Glutamatergic neuron (in vitro differentiated cells): ENCODE measurements around the gene S100G. TPM values are rescaled to one million over a fixed set of nuclear protein-coding genes. Genes with fewer than 3 reads are reported as not detected.

ENCODE experiments used
- DNase-seq: peaks from one replicate; pipeline ENCODE4 v3.0.0; 2022
- H3K27ac Mint-ChIP-seq: one replicate; pipeline ENCODE4 v1.8.0; 2020; ENCODE audit warnings: mild to moderate bottlenecking, mixed read lengths, inconsistent platforms; ENCODE audit not compliant: unreplicated experiment
- H3K27me3 Mint-ChIP-seq: one replicate; pipeline ENCODE4 v1.8.0; 2020; ENCODE audit warnings: mild to moderate bottlenecking, moderate library complexity, mixed read lengths, inconsistent platforms; ENCODE audit not compliant: unreplicated experiment
- H3K36me3 Mint-ChIP-seq: one replicate; pipeline ENCODE4 v1.8.0; 2020; ENCODE audit warnings: mild to moderate bottlenecking, mixed read lengths, inconsistent platforms; ENCODE audit not compliant: unreplicated experiment
- H3K4me1 Mint-ChIP-seq: one replicate; pipeline ENCODE4 v1.8.0; 2020; ENCODE audit warnings: mild to moderate bottlenecking, low read depth, mixed read lengths, inconsistent platforms; ENCODE audit not compliant: unreplicated experiment
- H3K4me3 Mint-ChIP-seq: one replicate; pipeline ENCODE4 v1.8.0; 2020; ENCODE audit warnings: mild to moderate bottlenecking, mixed read lengths, inconsistent platforms; ENCODE audit not compliant: unreplicated experiment
- H3K9me3 Mint-ChIP-seq: one replicate; pipeline ENCODE4 v1.8.0; 2020; ENCODE audit warnings: mild to moderate bottlenecking, moderate library complexity, mixed read lengths, inconsistent platforms; ENCODE audit not compliant: unreplicated experiment
- CTCF ChIP-seq: fragments of 200-600 bp; sonication (generic); IDR thresholded peaks from one replicate; pipeline ENCODE4 v1.5.0; 2021; ENCODE audit not compliant: partially characterized antibody, unreplicated experiment
- total RNA-seq: library from RNA; stranded (reverse); fragmentation: NEBNext Ultra II Directional; extraction: Animal tissue kit (Norgen Biotek cat#: 25700); gene quantifications from one replicate; pipeline ENCODE4 v1.2.1, GENCODE V29; 2021; ENCODE audit not compliant: unreplicated experiment

S100G gene
- total RNA-seq, 1 donor from 2014 or later, result not detected

GRCh38 chrX:16664626-16665025, 14.7 kb downstream of the S100G start:
- peaks cover 2% of the 10 kb centered on the region for H3K27me3 Mint-ChIP-seq
- H3K9me3 Mint-ChIP-seq, result peaks cover 2% of the 10 kb centered on the region
- DNase-seq, result no peak
- no peaks in the 10 kb centered on the region for H3K36me3 Mint-ChIP-seq
- peaks cover 5% of the 10 kb centered on the region for H3K4me1 Mint-ChIP-seq
- no peak overlapping the region for H3K4me3 Mint-ChIP-seq
- TF ChIP-seq CTCF, result no peak
- no peak overlapping the region for H3K27ac Mint-ChIP-seq

GRCh38 chrX:16665089-16665488, 15.1 kb downstream of the S100G start:
- H3K4me3 Mint-ChIP-seq, result no peak overlapping the region
- no peaks in the 10 kb centered on the region for H3K36me3 Mint-ChIP-seq
- TF ChIP-seq CTCF, result no peak

GRCh38 chrX:16666541-16666940, 16.6 kb downstream of the S100G start:
- Mint-ChIP-seq H3K27me3 (peaks cover 2% of the 10 kb centered on the region), H3K27ac (no peak overlapping the region), H3K4me3 (no peak overlapping the region), H3K9me3 (peaks cover 2% of the 10 kb centered on the region), H3K4me1 (peaks cover 7% of the 10 kb centered on the region), H3K36me3 (no peaks in the 10 kb centered on the region)
- TF ChIP-seq CTCF, result no peak
- no peak for DNase-seq

More at GRCh38 chrX:16665089-16665488, 15.1 kb downstream of the S100G start:
- Mint-ChIP-seq H3K4me1 (peaks cover 5% of the 10 kb centered on the region), H3K27me3 (peaks cover 2% of the 10 kb centered on the region), H3K27ac (no peak overlapping the region), H3K9me3 (peaks cover 2% of the 10 kb centered on the region)
- no peak for DNase-seq

GRCh38 chrX:16671005-16671404, 21.0 kb downstream of the S100G start:
- H3K9me3 Mint-ChIP-seq, result peaks cover 2% of the 10 kb centered on the region
- H3K4me3 Mint-ChIP-seq, result no peak overlapping the region
- H3K27ac Mint-ChIP-seq, result no peak overlapping the region
- TF ChIP-seq CTCF, result no peak
- H3K27me3 Mint-ChIP-seq, result peaks cover 1% of the 10 kb centered on the region
- no peak for DNase-seq
- H3K4me1 Mint-ChIP-seq, result peaks cover 7% of the 10 kb centered on the region
- H3K36me3 Mint-ChIP-seq, result no peaks in the 10 kb centered on the region

- no peak for DNase-seq
- no peak overlapping the region for H3K4me3 Mint-ChIP-seq
- no peaks in the 10 kb centered on the region for H3K9me3 Mint-ChIP-seq
- no peak overlapping the region for H3K27ac Mint-ChIP-seq
- no peaks in the 10 kb centered on the region for H3K27me3 Mint-ChIP-seq
- no peaks in the 10 kb centered on the region for H3K4me1 Mint-ChIP-seq
- no peaks in the 10 kb centered on the region for H3K36me3 Mint-ChIP-seq
- TF ChIP-seq CTCF, result no peak
Measured at GRCh38 chrX:16678689-16679088, 28.7 kb downstream of the S100G start.
